ENCODE data around the gene PPP1R27. TPM values are rescaled to one million over a fixed set of nuclear protein-coding genes. Genes with fewer than 3 reads are reported as not detected.
A peak's percentile ranks its signal among the peaks of the same experiment; 100 is the strongest.

The PPP1R27 gene
- total and polyA plus RNA-seq, 9 of the 15 experiments (the other 6 are each of a cell fraction or from before 2014, with no cell fraction given), result 0.29 to 6.9 (median 1.5) TPM; not detected in 2

GRCh38 chr17:81869221-81870130 is 34.6 kb upstream of the PPP1R27 start (continued):
- TF ChIP-seq ZFP36 (IDR thresholded peaks at IDR 0.05; ENCODE audit: low read depth, low read length, partially characterized antibody) (no peak), TRIM25 (IDR thresholded peaks at IDR 0.05; ENCODE audit: borderline replicate concordance) (no peak), TGIF2 (CRISPR knock-in tag; IDR thresholded peaks at IDR 0.05) (no peak), ADNP (tag; IDR thresholded peaks at IDR 0.05) (no peak), GTF2A2 (tag; IDR thresholded peaks at IDR 0.05) (no peak), REST (IDR thresholded peaks at IDR 0.05; ENCODE audit: borderline replicate concordance) (peak; percentile 42; the same call in 1 of the 2 replicates), REST (CRISPR knock-in tag; IDR thresholded peaks at IDR 0.05; ENCODE audit: low read depth) (no peak), ZBTB2 (IDR thresholded peaks at IDR 0.05) (no peak), ATF4 (CRISPR knock-in tag; IDR thresholded peaks at IDR 0.05) (no peak), CHAMP1 (IDR thresholded peaks at IDR 0.05) (no peak), MTA2 (IDR thresholded peaks at IDR 0.05; ENCODE audit: low read depth) (no peak), STAT5B (CRISPR knock-in tag; IDR thresholded peaks at IDR 0.05) (no peak)
